A549 (cell line): Measurements from ENCODE around the gene ANTXR2.

Experiments used
- CEBPB ChIP-seq, 2 experiments: fragments of >200 bp in 1 of 2; sonication (Bioruptor Twin) in 1 of 2; formaldehyde crosslinking in 1 of 2; IDR thresholded peaks; 2 replicates each; pipeline ENCODE4 v1.6.1; 2012 to 2016
- EHF ChIP-seq: fragments of 250-450 bp; sonication (Bioruptor Pico); IDR thresholded peaks from 2 replicates; pipeline ENCODE4 v1.5.0; 2020; ENCODE audit warnings: mild to moderate bottlenecking
- HDAC2 ChIP-seq: fragments of 200-600 bp; sonication (generic); IDR thresholded peaks from 2 replicates; pipeline ENCODE4 v1.6.1; 2016
- MAZ ChIP-seq: fragments of 150-350 bp; IDR thresholded peaks from 2 replicates; pipeline ENCODE4 v1.6.1; 2014; ENCODE audit warnings: antibody characterized with exemption, low read depth, low read length, borderline replicate concordance
- PHF8 ChIP-seq: fragments of 200-600 bp; sonication (generic); IDR thresholded peaks from 2 replicates; pipeline ENCODE4 v1.6.1; 2016; ENCODE audit warnings: low read depth, mild to moderate bottlenecking, antibody characterized with exemption, moderate library complexity, borderline replicate concordance
- POLR2A ChIP-seq: IDR thresholded peaks from 2 replicates; pipeline ENCODE4 v1.6.1; 2012; ENCODE audit warnings: mild to moderate bottlenecking, low read length
- RAD21 ChIP-seq, 2 experiments: fragments of >200 bp in 1 of 2; sonication (Bioruptor Twin) in 1 of 2; formaldehyde crosslinking in 1 of 2; IDR thresholded peaks in 1 of 2; conservative IDR thresholded peaks in 1 of 2; 2 replicates in 1 of 2; 3 replicates in 1 of 2; pipeline ENCODE4 v1.6.1; 2012 to 2018; ENCODE audit warnings: inconsistent platforms in 1 of 2
- REST ChIP-seq: fragments of 200-600 bp; sonication (generic); IDR thresholded peaks from 2 replicates; pipeline ENCODE4 v1.6.1; 2016; ENCODE audit warnings: antibody characterized with exemption, mild to moderate bottlenecking, moderate library complexity
- RFX5 ChIP-seq: fragments of 450-650 bp; IDR thresholded peaks from 2 replicates; pipeline ENCODE4 v1.7.1; 2014; ENCODE audit warnings: antibody characterized with exemption, mild to moderate bottlenecking, moderate library complexity
- SMC3 ChIP-seq: fragments of >200 bp; sonication (Bioruptor Twin); formaldehyde crosslinking; IDR thresholded peaks from 3 replicates; pipeline ENCODE4 v1.6.1; 2018; ENCODE audit warnings: inconsistent platforms
- SREBF2 ChIP-seq: fragments of 450-650 bp; IDR thresholded peaks from 2 replicates; pipeline ENCODE4 v1.6.1; 2014; ENCODE audit warnings: mild to moderate bottlenecking, moderate library complexity
- TF ChIP-seq, protein P1 (sequence below): fragments of >200 bp; sonication (Bioruptor Twin); formaldehyde crosslinking; IDR thresholded peaks from 3 replicates; pipeline ENCODE4 v1.5.1; 2016

DNA sequence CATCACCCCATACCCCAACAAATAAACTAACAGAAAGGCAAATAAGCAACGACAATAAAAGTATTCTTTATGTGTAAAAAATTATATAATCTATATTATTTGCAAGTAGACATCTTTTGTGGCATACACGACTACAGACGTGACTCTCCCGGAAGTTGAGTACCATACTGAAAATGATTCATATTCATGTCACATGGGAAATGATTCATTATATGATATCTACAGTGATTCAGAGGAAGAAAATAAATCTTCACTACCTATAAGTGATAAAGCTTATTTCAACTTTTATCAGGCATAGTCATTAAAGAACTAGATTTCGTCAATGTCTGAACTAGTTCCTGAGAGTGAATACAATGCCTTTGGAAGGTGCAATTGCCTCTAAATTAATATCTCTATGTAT is 4.6 kb upstream of the ANTXR2 start:
- TF ChIP-seq PHF8 (no peak), SMC3 (no peak), POLR2A (no peak), HDAC2 (no peak), REST (no peak), SREBF2 (no peak), CEBPB (IDR thresholded peaks at IDR 0.05) (no peak), MAZ (no peak), RFX5 (no peak), EHF (CRISPR knock-in tag) (no peak), RAD21 (conservative IDR thresholded peaks at IDR 0.05 in 1 of 2, IDR thresholded peaks at IDR 0.05 in 1 of 2) (no peak)
- TF ChIP-seq, protein P1, sequence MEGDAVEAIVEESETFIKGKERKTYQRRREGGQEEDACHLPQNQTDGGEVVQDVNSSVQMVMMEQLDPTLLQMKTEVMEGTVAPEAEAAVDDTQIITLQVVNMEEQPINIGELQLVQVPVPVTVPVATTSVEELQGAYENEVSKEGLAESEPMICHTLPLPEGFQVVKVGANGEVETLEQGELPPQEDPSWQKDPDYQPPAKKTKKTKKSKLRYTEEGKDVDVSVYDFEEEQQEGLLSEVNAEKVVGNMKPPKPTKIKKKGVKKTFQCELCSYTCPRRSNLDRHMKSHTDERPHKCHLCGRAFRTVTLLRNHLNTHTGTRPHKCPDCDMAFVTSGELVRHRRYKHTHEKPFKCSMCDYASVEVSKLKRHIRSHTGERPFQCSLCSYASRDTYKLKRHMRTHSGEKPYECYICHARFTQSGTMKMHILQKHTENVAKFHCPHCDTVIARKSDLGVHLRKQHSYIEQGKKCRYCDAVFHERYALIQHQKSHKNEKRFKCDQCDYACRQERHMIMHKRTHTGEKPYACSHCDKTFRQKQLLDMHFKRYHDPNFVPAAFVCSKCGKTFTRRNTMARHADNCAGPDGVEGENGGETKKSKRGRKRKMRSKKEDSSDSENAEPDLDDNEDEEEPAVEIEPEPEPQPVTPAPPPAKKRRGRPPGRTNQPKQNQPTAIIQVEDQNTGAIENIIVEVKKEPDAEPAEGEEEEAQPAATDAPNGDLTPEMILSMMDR, result no peak
